ENCODE data around the gene IL6ST. TPM values are rescaled to one million over a fixed set of nuclear protein-coding genes. Genes with fewer than 3 reads are reported as not detected.
A peak's percentile ranks its signal among the peaks of the same experiment; 100 is the strongest.

Gene IL6ST
- total and polyA plus RNA-seq, 10 of the 15 experiments (the other 5 are each of a cell fraction or from before 2014, with no cell fraction given): 1.5 to 139 (median 13.0) TPM

DNA sequence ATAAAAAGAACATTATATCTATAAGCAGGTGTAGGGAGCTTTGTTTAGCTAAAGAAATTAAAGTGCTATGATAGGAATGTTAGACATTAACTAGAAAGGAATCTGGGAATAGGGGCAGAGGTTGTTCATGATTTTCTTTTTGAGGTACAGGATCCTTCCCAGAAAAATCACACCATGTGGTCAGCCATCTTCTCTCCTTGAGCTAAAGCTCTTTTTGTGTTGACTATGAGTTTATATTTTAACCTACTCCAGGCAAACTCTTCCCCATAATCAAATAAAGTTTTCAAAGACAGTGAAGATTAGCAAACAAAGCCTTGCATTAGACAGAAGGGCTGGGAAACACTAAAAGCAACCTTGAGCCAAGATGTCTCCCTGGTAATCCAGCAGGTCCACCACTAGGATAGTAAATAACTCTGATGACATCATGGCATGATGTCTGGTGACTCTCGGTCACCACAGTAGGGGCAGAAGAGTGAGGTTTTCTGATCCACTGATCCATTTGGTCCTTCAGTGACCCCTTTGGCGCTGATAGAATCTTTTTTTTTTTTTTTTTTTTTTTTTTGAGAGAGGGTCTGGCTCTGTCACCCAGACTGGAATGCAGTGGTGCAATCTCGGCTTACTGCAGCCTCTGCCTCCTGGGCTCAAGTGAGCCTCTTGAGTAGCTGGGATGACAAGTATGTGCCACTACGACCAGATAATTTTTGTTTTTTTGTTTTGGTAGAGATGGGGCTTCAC is 30.6 kb upstream of the IL6ST start:
- intact Hi-C loops (cut with micrococcal nuclease; ENCODE audit: unreplicated experiment) (no loop called here), in situ Hi-C loops (cut with MboI) (no loop called here)
- no peak overlapping the region for H3K27ac ChIP-seq (ENCODE audit: control insufficient read depth, insufficient read depth)
- peaks cover 3% of the 10 kb centered on the region; the same call in 2 of the 3 replicates for H3K9me3 ChIP-seq (replicated peaks; ENCODE audit: control insufficient read depth, insufficient read depth, low read length)
- 79% methylated on average over 3 of the region's 4 CpGs for WGBS (ENCODE audit: insufficient coverage, insufficient replicate concordance, low lambda C conversion rate, missing lambda C conversion rate)
- H2AFZ ChIP-seq (ENCODE audit: control insufficient read depth, low read depth, low read length): no peak overlapping the region
- no peak overlapping the region for H3K9ac ChIP-seq (ENCODE audit: control insufficient read depth, insufficient read depth, low read length)
- no peak overlapping the region for H3K4me3 ChIP-seq
- ATAC-seq: peak; percentile 13; the same call in 1 of the 3 replicates
- no peaks in the 10 kb centered on the region for H4K20me1 ChIP-seq (ENCODE audit: control insufficient read depth, insufficient read depth)
- DNase-seq (ENCODE audit: low read depth, low spot score): no peak
- no TSS peak for BruUV-seq (replicated peaks)
- ChIA-PET RAD21 (ENCODE audit: unreplicated experiment) (interaction anchor here (1.2 to 1.7 kb wide), 5 partner anchors 13 to 176 kb away, joined by 3 to 6 read pairs (median 5); no protein-coding TSS in a partner anchor), POLR2A (interaction anchor here (0.8 to 3.0 kb wide), 5 partner anchors 26 to 69 kb away, joined by 3 to 10 read pairs (median 3); partner anchors contain the start of gene IL6ST), SMC1A (ENCODE audit: uncharacterized antibody, unreplicated experiment) (interaction anchor here (0.7 to 2.7 kb wide), 8 partner anchors 8 to 52 kb away, joined by 3 to 17 read pairs (median 5); no protein-coding TSS in a partner anchor), CTCF (interaction anchor here (0.7 kb wide), 1 partner anchor 89 kb away, joined by 3 read pairs; no protein-coding TSS in a partner anchor)
- H3K27me3 ChIP-seq (replicated peaks in 1 of 2; ENCODE audit: control insufficient read depth in 2 of 2, insufficient read depth in 2 of 2, low read length in 1 of 2): no peaks in the 10 kb centered on the region
- FAIRE-seq: no peak
- H3K4me2 ChIP-seq (ENCODE audit: control insufficient read depth, insufficient read depth): no peak overlapping the region; the same call in 1 of the 2 replicates
- H3K36me3 ChIP-seq (ENCODE audit: control insufficient read depth in 2 of 2, insufficient read depth in 2 of 2, low read length in 1 of 2): no peaks in the 10 kb centered on the region
- peak; percentile 56; the same call in 1 of the 2 replicates for TF ChIP-seq ATF7 (IDR thresholded peaks at IDR 0.05; ENCODE audit: low read depth)
- TF ChIP-seq IKZF1 (conservative IDR thresholded peaks at IDR 0.05): no peak
- TF ChIP-seq CHD2 (IDR thresholded peaks at IDR 0.05; ENCODE audit: borderline replicate concordance, low read depth, low read length): no peak
- TF ChIP-seq SUZ12 (IDR thresholded peaks at IDR 0.05; ENCODE audit: unreplicated experiment): no peak
- TF ChIP-seq, protein P1, sequence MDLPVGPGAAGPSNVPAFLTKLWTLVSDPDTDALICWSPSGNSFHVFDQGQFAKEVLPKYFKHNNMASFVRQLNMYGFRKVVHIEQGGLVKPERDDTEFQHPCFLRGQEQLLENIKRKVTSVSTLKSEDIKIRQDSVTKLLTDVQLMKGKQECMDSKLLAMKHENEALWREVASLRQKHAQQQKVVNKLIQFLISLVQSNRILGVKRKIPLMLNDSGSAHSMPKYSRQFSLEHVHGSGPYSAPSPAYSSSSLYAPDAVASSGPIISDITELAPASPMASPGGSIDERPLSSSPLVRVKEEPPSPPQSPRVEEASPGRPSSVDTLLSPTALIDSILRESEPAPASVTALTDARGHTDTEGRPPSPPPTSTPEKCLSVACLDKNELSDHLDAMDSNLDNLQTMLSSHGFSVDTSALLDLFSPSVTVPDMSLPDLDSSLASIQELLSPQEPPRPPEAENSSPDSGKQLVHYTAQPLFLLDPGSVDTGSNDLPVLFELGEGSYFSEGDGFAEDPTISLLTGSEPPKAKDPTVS (IDR thresholded peaks at IDR 0.05; ENCODE audit: low read depth, low read length): no peak
- TF ChIP-seq NRF1 (conservative IDR thresholded peaks at IDR 0.05; ENCODE audit: low read depth, low read length): no peak
- TF ChIP-seq WRNIP1 (IDR thresholded peaks at IDR 0.05; ENCODE audit: borderline replicate concordance, low read depth, low read length): no peak
- no peak for TF ChIP-seq MYB (IDR thresholded peaks at IDR 0.05; ENCODE audit: borderline replicate concordance, low read depth, low read length)
- peaks cover 19% of the 10 kb centered on the region for H3K4me1 ChIP-seq (ENCODE audit: control insufficient read depth, insufficient read depth, low read length)
- no peaks in the 10 kb centered on the region for H3K79me2 ChIP-seq (ENCODE audit: control insufficient read depth, insufficient read depth, low read length)
